GM19397 (cell line): ENCODE results near the gene CMIP.

ENCODE experiments used
- ATAC-seq: cut with Tn5 transposase; IDR thresholded peaks from one replicate; pipeline ENCODE4 v1.9.1; 2021; ENCODE audit warnings: mild to moderate bottlenecking, moderate library complexity; ENCODE audit not compliant: unreplicated experiment

CMIP gene

DNA sequence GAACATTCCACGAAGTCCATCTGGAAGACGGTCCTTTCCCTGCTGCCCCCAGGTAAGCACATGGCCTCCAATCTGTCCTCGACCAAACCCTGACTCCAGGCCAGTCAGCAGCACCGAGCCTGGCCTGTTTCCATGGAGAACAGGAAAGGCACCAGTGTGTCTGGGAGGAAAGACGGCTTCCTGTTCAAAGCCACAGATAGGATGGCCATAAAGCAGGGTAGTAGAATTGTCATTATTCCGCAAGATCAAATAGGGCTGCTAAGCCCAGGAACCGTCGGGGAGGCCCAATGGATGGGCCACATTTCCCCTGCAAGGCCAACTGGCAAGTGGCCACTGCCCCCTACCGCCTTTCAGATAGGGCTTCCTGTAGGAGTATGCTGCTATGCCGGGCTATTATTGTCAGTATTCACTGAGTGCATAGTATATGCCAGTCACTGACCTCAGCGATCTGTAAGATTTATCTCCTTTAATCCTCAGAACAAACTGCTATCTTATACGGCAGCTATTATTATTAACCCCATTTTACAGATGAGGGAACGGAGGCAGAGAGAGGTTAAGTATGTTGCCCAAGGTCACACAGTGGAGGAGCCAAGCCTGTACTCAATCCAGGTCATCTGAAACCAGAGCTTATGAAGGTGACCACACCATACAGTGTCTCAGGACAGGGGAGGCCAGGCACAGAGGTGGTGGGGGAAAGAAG is 311.5 kb downstream of the CMIP start:
- no peak for ATAC-seq

GRCh38 chr16:81756615-81757356 is 312.2 kb downstream of the CMIP start:
- ATAC-seq: no peak

GRCh38 chr16:81758376-81758775 is 313.8 kb downstream of the CMIP start:
- ATAC-seq: no peak
